GM12875 (cell line): ENCODE measurements around the gene SYTL4.
"Not testable (repeated sequence)": the region's sequence is repeated elsewhere in the genome, so short reads cannot be mapped to it uniquely, and the experiment has no call there.

Source experiments
- H3K4me3 ChIP-seq: one replicate; pipeline ENCODE4 v1.5.1; 2011; ENCODE audit warnings: low read depth, low read length, control low read depth
- CTCF ChIP-seq: IDR thresholded peaks from 2 replicates; pipeline ENCODE4 v1.5.1; 2011; ENCODE audit warnings: low read depth, mild to moderate bottlenecking, control low read depth, inconsistent platforms, low read length, moderate library complexity, borderline replicate concordance; ENCODE audit not compliant: insufficient read depth

The SYTL4 gene

GRCh38 chrX:100745806-100746537 lies 14.1 kb upstream of the SYTL4 start:
- no peak for TF ChIP-seq CTCF
- H3K4me3 ChIP-seq = no peak overlapping the region

GRCh38 chrX:100745205-100745604 lies 13.3 kb upstream of the SYTL4 start:
- no peak for TF ChIP-seq CTCF
- no peak overlapping the region for H3K4me3 ChIP-seq

- TF ChIP-seq CTCF = no peak
- no peak overlapping the region for H3K4me3 ChIP-seq
These were observed 11.2 kb upstream of the SYTL4 start for GRCh38 chrX:100743009-100743607.

- H3K4me3 ChIP-seq = not testable (repeated sequence)
These were observed 7.9 kb downstream of the SYTL4 start for GRCh38 chrX:100724006-100724405.

GRCh38 chrX:100721328-100721727 lies 10.6 kb downstream of the SYTL4 start:
- no peak for TF ChIP-seq CTCF
- H3K4me3 ChIP-seq = no peak overlapping the region

GRCh38 chrX:100720301-100720700 lies 11.6 kb downstream of the SYTL4 start:
- no peak overlapping the region for H3K4me3 ChIP-seq
- TF ChIP-seq CTCF = no peak

- H3K4me3 ChIP-seq = no peak overlapping the region
- TF ChIP-seq CTCF = no peak
These were observed 12.8 kb downstream of the SYTL4 start for GRCh38 chrX:100719139-100719538.
